A673 (cell line): ENCODE measurements around the gene ACTR3. TPM values are rescaled to one million over a fixed set of nuclear protein-coding genes. Genes with fewer than 3 reads are reported as not detected.
A peak's percentile ranks its signal among the peaks of the same experiment; 100 is the strongest.

ENCODE experiments used
- BruUV-seq: library from RNA; stranded (reverse); fragments of 400-500 nt; replicated peaks from 2 replicates; lab custom pipeline; 2021; lab: Mats Ljungman, UMichigan
- CTCF ChIA-PET: fragments of 300-600 bp; sonication (Branson Sonifier 250); formaldehyde crosslinking; loops from one replicate; lab custom pipeline; 2022; ENCODE audit warnings: antibody characterized with exemption; lab: Charles Lee
- POLR2A ChIA-PET: fragments of 300-600 bp; sonication (Branson Sonifier 250); formaldehyde crosslinking; loops from one replicate; lab custom pipeline; 2022; ENCODE audit warnings: antibody characterized with exemption; ENCODE audit not compliant: low non-redundant PET; lab: Charles Lee
- DNase-seq: peaks from one replicate; pipeline ENCODE4 v3.0.0-alpha.2; 2015; ENCODE audit warnings: low spot score
- H3K27ac ChIP-seq: fragments of 200-600 bp; sonication (generic); 2 replicates; pipeline ENCODE4 v1.5.1; 2016; ENCODE audit warnings: mixed run types, low read depth, mild to moderate bottlenecking, mixed read lengths, antibody characterized with exemption, low read length; ENCODE audit not compliant: poor library complexity, severe bottlenecking
- H3K27me3 ChIP-seq: fragments of 200-600 bp; sonication (generic); replicated peaks from 2 replicates; pipeline ENCODE4 v1.6.1; 2017; ENCODE audit warnings: mixed run types, low read depth, mild to moderate bottlenecking, mixed read lengths, antibody characterized with exemption, low read length; ENCODE audit not compliant: insufficient read depth, poor library complexity
- H3K36me3 ChIP-seq: fragments of 200-600 bp; sonication (generic); 2 replicates; pipeline ENCODE4 v1.6.1; 2016; ENCODE audit warnings: mixed run types, mild to moderate bottlenecking, mixed read lengths, antibody characterized with exemption, low read length; ENCODE audit not compliant: insufficient read depth, poor library complexity, severe bottlenecking
- H3K4me1 ChIP-seq: fragments of 200-600 bp; sonication (generic); 2 replicates; pipeline ENCODE4 v1.6.1; 2017; ENCODE audit warnings: mixed run types, mild to moderate bottlenecking, mixed read lengths, antibody characterized with exemption, low read length; ENCODE audit not compliant: insufficient read depth, poor library complexity, severe bottlenecking
- H3K4me3 ChIP-seq: fragments of 200-600 bp; sonication (generic); 2 replicates; pipeline ENCODE4 v1.5.1; 2016; ENCODE audit warnings: low read depth, mixed run types, mild to moderate bottlenecking, mixed read lengths, low read length; ENCODE audit not compliant: poor library complexity, severe bottlenecking
- H3K9me3 ChIP-seq: fragments of 200-600 bp; sonication (generic); 2 replicates; pipeline ENCODE4 v1.6.1; 2016; ENCODE audit warnings: mixed run types, low read depth, mild to moderate bottlenecking, mixed read lengths, antibody characterized with exemption, low read length; ENCODE audit not compliant: poor library complexity, severe bottlenecking
- EZH2 ChIP-seq: fragments of 200-600 bp; sonication (generic); IDR thresholded peaks from 2 replicates; pipeline ENCODE4 v1.6.1; 2017; ENCODE audit warnings: borderline replicate concordance, low read depth, mild to moderate bottlenecking, mixed read lengths, antibody characterized with exemption, low read length; ENCODE audit not compliant: poor library complexity, severe bottlenecking
- intact Hi-C: fragments of 100-400 bp; cut with micrococcal nuclease; formaldehyde crosslinking; loops from one replicate; pipeline ENCODE4 v1.10.0; 2022; ENCODE audit not compliant: unreplicated experiment
- total RNA-seq: library from RNA; stranded (reverse); gene quantifications from 2 replicates; pipeline ENCODE4 v1.2.3, GENCODE V29; 2021
- TF ChIP-seq, protein P1 (sequence below): fragments of 300-800, 200-600 bp; sonication (generic); conservative IDR thresholded peaks from 2 replicates; pipeline ENCODE4 v1.5.1; 2017; ENCODE audit warnings: low read depth, mild to moderate bottlenecking, antibody characterized with exemption, low read length, moderate library complexity, mixed read lengths

The ACTR3 gene
- total RNA-seq, 1 experiment from 2014 or later = 340 TPM

GRCh38 chr2:113978524-113979190 is 88.8 kb downstream of the ACTR3 start:
- no TSS peak for BruUV-seq
- no peak for DNase-seq
- no peaks in the 10 kb centered on the region for H3K27me3 ChIP-seq
- TF ChIP-seq, protein P1, sequence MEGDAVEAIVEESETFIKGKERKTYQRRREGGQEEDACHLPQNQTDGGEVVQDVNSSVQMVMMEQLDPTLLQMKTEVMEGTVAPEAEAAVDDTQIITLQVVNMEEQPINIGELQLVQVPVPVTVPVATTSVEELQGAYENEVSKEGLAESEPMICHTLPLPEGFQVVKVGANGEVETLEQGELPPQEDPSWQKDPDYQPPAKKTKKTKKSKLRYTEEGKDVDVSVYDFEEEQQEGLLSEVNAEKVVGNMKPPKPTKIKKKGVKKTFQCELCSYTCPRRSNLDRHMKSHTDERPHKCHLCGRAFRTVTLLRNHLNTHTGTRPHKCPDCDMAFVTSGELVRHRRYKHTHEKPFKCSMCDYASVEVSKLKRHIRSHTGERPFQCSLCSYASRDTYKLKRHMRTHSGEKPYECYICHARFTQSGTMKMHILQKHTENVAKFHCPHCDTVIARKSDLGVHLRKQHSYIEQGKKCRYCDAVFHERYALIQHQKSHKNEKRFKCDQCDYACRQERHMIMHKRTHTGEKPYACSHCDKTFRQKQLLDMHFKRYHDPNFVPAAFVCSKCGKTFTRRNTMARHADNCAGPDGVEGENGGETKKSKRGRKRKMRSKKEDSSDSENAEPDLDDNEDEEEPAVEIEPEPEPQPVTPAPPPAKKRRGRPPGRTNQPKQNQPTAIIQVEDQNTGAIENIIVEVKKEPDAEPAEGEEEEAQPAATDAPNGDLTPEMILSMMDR = no peak
- no peak for TF ChIP-seq EZH2
- ChIA-PET POLR2A (no interaction called here), CTCF (no interaction called here)
- H3K27ac ChIP-seq = no peak overlapping the region
- H3K36me3 ChIP-seq = no peaks in the 10 kb centered on the region
- no peaks in the 10 kb centered on the region for H3K4me1 ChIP-seq
- intact Hi-C loops = no loop called here
- H3K4me3 ChIP-seq = no peak overlapping the region
- peaks cover 5% of the 10 kb centered on the region for H3K9me3 ChIP-seq

DNA sequence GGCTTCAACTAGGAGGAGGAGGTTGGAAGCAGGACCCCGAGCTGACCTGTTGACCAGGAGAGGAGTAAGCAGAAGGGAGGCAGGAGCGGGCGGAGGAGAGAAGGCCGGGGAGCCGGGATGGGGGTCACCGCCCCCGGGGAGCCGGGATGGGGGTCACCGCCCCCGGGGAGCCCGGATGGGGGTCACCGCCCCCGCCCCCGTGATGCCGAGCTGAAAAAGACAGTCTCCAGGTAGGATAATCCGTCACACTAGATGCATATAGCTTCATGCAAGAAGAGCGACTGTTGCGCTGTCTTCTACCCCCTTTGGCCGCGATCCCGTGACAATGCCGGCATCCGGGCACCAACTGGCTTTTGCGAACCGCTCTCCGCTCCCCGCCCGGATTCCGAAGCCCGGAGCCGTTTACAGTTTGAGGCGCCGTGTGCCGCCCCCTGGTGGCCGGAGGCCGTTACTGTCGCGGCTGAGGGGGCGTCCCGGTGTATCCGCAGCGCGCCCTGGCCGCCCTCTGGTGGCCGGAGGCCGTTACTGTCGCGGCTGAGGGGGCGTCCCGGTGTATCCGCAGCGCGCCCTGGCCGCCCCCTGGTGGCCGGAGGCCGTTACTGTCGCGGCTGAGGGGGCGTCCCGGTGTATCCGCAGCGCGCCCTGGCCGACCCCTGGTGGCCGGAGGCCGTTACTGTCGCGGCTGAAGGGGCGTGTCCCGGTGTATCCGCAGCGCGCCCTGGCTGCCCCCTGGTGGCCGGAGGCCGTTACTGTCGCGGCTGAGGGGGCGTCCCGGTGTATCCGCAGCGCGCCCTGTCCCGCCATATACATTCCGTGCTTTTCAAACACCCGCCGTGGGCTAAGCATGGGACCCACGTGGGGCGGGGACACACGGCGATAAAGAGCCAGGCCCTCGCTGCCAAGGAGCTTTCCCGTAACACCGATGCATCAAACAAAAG is 89.6 kb downstream of the ACTR3 start:
- POLR2A ChIA-PET = no interaction called here
- Histone ChIP-seq H3K36me3 (no peaks in the 10 kb centered on the region), H3K27ac (no peak overlapping the region), H3K4me3 (no peak overlapping the region), H3K4me1 (no peaks in the 10 kb centered on the region), H3K9me3 (peaks cover 5% of the 10 kb centered on the region), H3K27me3 (no peaks in the 10 kb centered on the region)
- CTCF ChIA-PET = no interaction called here
- BruUV-seq = no TSS peak
- peak; percentile 30 for DNase-seq
- TF ChIP-seq EZH2 = no peak
- TF ChIP-seq, protein P1 = peak; percentile 57
- intact Hi-C loops = no loop called here

GRCh38 chr2:113980946-113981345 is 91.1 kb downstream of the ACTR3 start:
- no peaks in the 10 kb centered on the region for H3K27me3 ChIP-seq
- DNase-seq = no peak
- ChIA-PET CTCF (interaction anchor here (0.7 kb wide), 1 partner anchor 560 kb away, joined by 8 read pairs; no protein-coding TSS in a partner anchor), POLR2A (no interaction called here)
- H3K4me1 ChIP-seq = no peaks in the 10 kb centered on the region
- H3K4me3 ChIP-seq = no peak overlapping the region
- intact Hi-C loops = no loop called here
- BruUV-seq = no TSS peak
- H3K36me3 ChIP-seq = no peaks in the 10 kb centered on the region
- H3K27ac ChIP-seq = no peak overlapping the region
- peaks cover 5% of the 10 kb centered on the region for H3K9me3 ChIP-seq
- TF ChIP-seq, protein P1 = no peak
- no peak for TF ChIP-seq EZH2
